IMR-90 (cell line): Measurements from ENCODE around the gene MXD4. TPM values are rescaled to one million over a fixed set of nuclear protein-coding genes. Genes with fewer than 3 reads are reported as not detected.

Source experiments
- ATAC-seq: fragments of 200-7000 bp; cut with Tn5 transposase; 2 replicates; pipeline ENCODE4 v1.9.1; 2020; ENCODE audit warnings: low read depth, mild to moderate bottlenecking, moderate library complexity
- BruUV-seq: library from RNA; stranded (reverse); fragments of 400-500 nt; replicated peaks from 2 replicates; lab custom pipeline; 2021; lab: Mats Ljungman, UMichigan
- CTCF ChIA-PET: fragments of 300-600 bp; formaldehyde crosslinking; extraction: SDS; loops from one replicate; lab custom pipeline; 2021; ENCODE audit warnings: antibody characterized with exemption; lab: Yijun Ruan, JAX
- POLR2A ChIA-PET: fragments of 300-600 bp; sonication (Branson Sonifier 250); formaldehyde crosslinking; loops from one replicate; lab custom pipeline; 2022; ENCODE audit warnings: antibody characterized with exemption; ENCODE audit not compliant: unreplicated experiment; lab: Charles Lee
- DNase-seq: peaks from one replicate; pipeline ENCODE4 v3.0.0; 2013
- H2AFZ ChIP-seq: replicated peaks from 2 replicates; pipeline ENCODE3; 2013; ENCODE audit warnings: low read length, mild to moderate bottlenecking; ENCODE audit not compliant: poor library complexity
- H2AK5ac ChIP-seq: 2 replicates; pipeline ENCODE4 v1.6.1; 2013; ENCODE audit warnings: low read depth, low read length, inconsistent platforms
- H2AK9ac ChIP-seq: replicated peaks from 2 replicates; pipeline ENCODE3; 2013; ENCODE audit warnings: mild to moderate bottlenecking, low read depth, low read length, moderate library complexity; ENCODE audit not compliant: poor library complexity
- H2BK120ac ChIP-seq: 2 replicates; pipeline ENCODE4 v1.6.1; 2013; ENCODE audit warnings: low read depth, low read length, inconsistent platforms
- H2BK15ac ChIP-seq: 3 replicates; pipeline ENCODE4 v1.6.1; 2013; ENCODE audit warnings: low read depth, low read length, inconsistent platforms
- H2BK20ac ChIP-seq: 2 replicates; pipeline ENCODE4 v1.6.1; 2013; ENCODE audit warnings: low read depth, mild to moderate bottlenecking, inconsistent platforms, low read length, moderate library complexity
- H2BK5ac ChIP-seq: 2 replicates; pipeline ENCODE4 v1.6.1; 2013; ENCODE audit warnings: mild to moderate bottlenecking, low read depth, low read length, inconsistent platforms; ENCODE audit not compliant: poor library complexity, severe bottlenecking
- H3K14ac ChIP-seq: replicated peaks from 2 replicates; pipeline ENCODE4 v1.6.1; 2013; ENCODE audit warnings: low read depth, low read length, inconsistent platforms
- H3K18ac ChIP-seq: 2 replicates; pipeline ENCODE4 v1.6.1; 2013; ENCODE audit warnings: low read depth, low read length, control low read depth
- H3K23ac ChIP-seq: 2 replicates; pipeline ENCODE4 v1.6.1; 2013; ENCODE audit warnings: low read depth, low read length, inconsistent platforms
- H3K27ac ChIP-seq: 2 replicates; pipeline ENCODE4 v1.5.1; 2013; ENCODE audit warnings: mild to moderate bottlenecking, control low read depth, low read length; ENCODE audit not compliant: insufficient read depth
- H3K27me3 ChIP-seq: 2 replicates; pipeline ENCODE4 v1.6.1; 2013; ENCODE audit warnings: low read length; ENCODE audit not compliant: control insufficient read depth, insufficient read depth
- H3K36me3 ChIP-seq: 2 replicates; pipeline ENCODE4 v1.6.1; 2013; ENCODE audit warnings: low read length, mixed read lengths; ENCODE audit not compliant: control insufficient read depth, insufficient read depth
- H3K4ac ChIP-seq: 2 replicates; pipeline ENCODE4 v1.6.1; 2013; ENCODE audit warnings: low read depth, low read length, inconsistent platforms
- H3K4me1 ChIP-seq: 2 replicates; pipeline ENCODE4 v1.6.1; 2013; ENCODE audit warnings: low read length, mixed read lengths; ENCODE audit not compliant: control insufficient read depth, insufficient read depth
- H3K4me2 ChIP-seq: 2 replicates; pipeline ENCODE4 v1.6.1; 2013; ENCODE audit warnings: low read depth, mild to moderate bottlenecking, control low read depth, low read length, moderate library complexity
- H3K4me3 ChIP-seq: 2 replicates; pipeline ENCODE4 v1.5.1; 2013; ENCODE audit warnings: low read depth, mild to moderate bottlenecking, control low read depth, low read length, moderate library complexity; ENCODE audit not compliant: insufficient read depth
- H3K56ac ChIP-seq: 2 replicates; pipeline ENCODE4 v1.6.1; 2013; ENCODE audit warnings: low read length, inconsistent platforms; ENCODE audit not compliant: insufficient read depth; ENCODE audit errors: extremely low read depth
- H3K79me1 ChIP-seq, 2 experiments: 2 replicates each; pipeline ENCODE4 v1.6.1; 2013; ENCODE audit warnings: low read length in 2 of 2, inconsistent platforms in 1 of 2, low read depth in 1 of 2
- H3K9ac ChIP-seq: 2 replicates; pipeline ENCODE4 v1.6.1; 2013; ENCODE audit warnings: low read depth, low read length, control low read depth
- H3K9me1 ChIP-seq: 2 replicates; pipeline ENCODE4 v1.6.1; 2013; ENCODE audit warnings: low read length, inconsistent platforms; ENCODE audit not compliant: insufficient read depth
- H3K9me3 ChIP-seq: 2 replicates; pipeline ENCODE4 v1.6.1; 2013; ENCODE audit warnings: low read length; ENCODE audit not compliant: control insufficient read depth, insufficient read depth
- H4K20me1 ChIP-seq: 2 replicates; pipeline ENCODE4 v1.6.1; 2013; ENCODE audit warnings: low read length, inconsistent platforms; ENCODE audit not compliant: insufficient read depth
- H4K5ac ChIP-seq: 2 replicates; pipeline ENCODE4 v1.6.1; 2013; ENCODE audit warnings: mild to moderate bottlenecking, low read depth, low read length, control low read depth
- H4K8ac ChIP-seq, 2 experiments: 2 replicates each; pipeline ENCODE4 v1.6.1; 2013; ENCODE audit warnings: low read depth in 2 of 2, low read length in 2 of 2, control low read depth in 1 of 2, inconsistent platforms in 1 of 2
- H4K91ac ChIP-seq: 2 replicates; pipeline ENCODE4 v1.6.1; 2013; ENCODE audit warnings: low read depth, low read length, inconsistent platforms; ENCODE audit not compliant: insufficient read depth
- BHLHE40 ChIP-seq: fragments of 150-350 bp; IDR thresholded peaks from 2 replicates; pipeline ENCODE4 v1.6.1; 2016; ENCODE audit warnings: mild to moderate bottlenecking, low read depth, low read length
- CHD1 ChIP-seq: IDR thresholded peaks from 2 replicates; pipeline ENCODE4 v1.6.1; 2012; ENCODE audit warnings: low read depth, low read length, improper control_type of control experiment
- MAFK ChIP-seq: IDR thresholded peaks from 2 replicates; pipeline ENCODE4 v1.6.1; 2012; ENCODE audit warnings: low read depth, low read length, improper control_type of control experiment
- MAZ ChIP-seq: IDR thresholded peaks from 2 replicates; pipeline ENCODE4 v1.6.1; 2012; ENCODE audit warnings: low read depth, mild to moderate bottlenecking, low read length, improper control_type of control experiment, moderate library complexity, borderline replicate concordance
- NFE2L2 ChIP-seq: fragments of 150-350 bp; IDR thresholded peaks from 2 replicates; pipeline ENCODE4 v1.6.1; 2016; ENCODE audit warnings: low read depth, mild to moderate bottlenecking, low read length
- POLR2A ChIP-seq: IDR thresholded peaks from 2 replicates; pipeline ENCODE4 v1.6.1; 2012; ENCODE audit warnings: mild to moderate bottlenecking, low read depth, low read length
- RAD21 ChIP-seq: IDR thresholded peaks from 2 replicates; pipeline ENCODE4 v1.6.1; 2012; ENCODE audit warnings: low read length, improper control_type of control experiment
- RCOR1 ChIP-seq: IDR thresholded peaks from 2 replicates; pipeline ENCODE4 v1.6.1; 2012; ENCODE audit warnings: mild to moderate bottlenecking, low read length, improper control_type of control experiment; ENCODE audit not compliant: insufficient replicate concordance
- RFX5 ChIP-seq: IDR thresholded peaks from 2 replicates; pipeline ENCODE4 v1.8.0; 2012; ENCODE audit warnings: low read depth, mild to moderate bottlenecking, low read length, moderate library complexity
- SMC3 ChIP-seq: fragments of 150-350 bp; IDR thresholded peaks from 2 replicates; pipeline ENCODE4 v1.6.1; 2016; ENCODE audit warnings: low read depth, mild to moderate bottlenecking, antibody characterized with exemption, low read length, moderate library complexity
- WGBS, 2 experiments: methylation state at CpG; one replicate each; pipeline versions ENCODE4 v1.1.5 to v1.1.7; 2013; ENCODE audit warnings: missing lambda C conversion rate in 2 of 2; ENCODE audit not compliant: insufficient read length in 1 of 2; ENCODE audit errors: extremely low coverage in 2 of 2; 5-methylcytosine and 5-hydroxymethylcytosine counted together
- dilution Hi-C: fragments of 300-500 bp; cut with HindIII; formaldehyde crosslinking; loops from one replicate; pipeline ENCODE4 v1.14.3; 2018; ENCODE audit warnings: low sequenced_read_pairs; ENCODE audit not compliant: unreplicated experiment
- in situ Hi-C: fragments of 300-500 bp; cut with MboI; formaldehyde crosslinking; loops from 3 replicates; pipeline ENCODE4 v1.14.3; 2019; ENCODE audit warnings: low sequenced_read_pairs, inconsistent platforms, mixed read lengths
- intact Hi-C: fragments of 100-400 bp; cut with micrococcal nuclease; formaldehyde crosslinking; loops from 2 replicates; pipeline ENCODE4 v1.10.0; 2022
- polyA plus RNA-seq, 3 experiments: library from polyadenylated mRNA; depleted of rRNA; stranded (reverse); fragments of >200 nt; gene quantifications; 2 replicates each; pipeline ENCODE4 v1.2.3, GENCODE V29; 2012; ENCODE audit warnings: low replicate concordance in 1 of 3
- total RNA-seq: library from RNA; depleted of rRNA; stranded (reverse); fragments of >200 nt; gene quantifications from 2 replicates; pipeline ENCODE4 v1.2.3, GENCODE V29; 2012

MXD4 gene
- total and polyA plus RNA-seq, 2 of the 4 experiments (the other 2 are of a cell fraction) = 22.8 to 54.4 TPM

GRCh38 chr4:2260344-2261109 lies 1.4 kb downstream of the MXD4 start:
- Histone ChIP-seq H3K4ac (peak overlapping the region; percentile 85), H3K18ac (no peak overlapping the region; the same call in 1 of the 2 replicates), H3K4me1 (peaks cover 6% of the 10 kb centered on the region; the same call in 1 of the 2 replicates), H3K27ac (peak overlapping the region; percentile 89), H3K79me1 (peaks cover 28 to 47% of the 10 kb centered on the region in 2 experiments), H4K5ac (peak overlapping the region; percentile 76), H2AK5ac (peak overlapping the region; percentile 54), H2BK5ac (no peak overlapping the region), H4K20me1 (peaks cover 45% of the 10 kb centered on the region), H4K8ac (peak overlapping the region; percentile 65 to 75; a peak in 3 of 4 replicates), H3K9me1 (peaks cover 4% of the 10 kb centered on the region; the same call in 1 of the 2 replicates), H2BK20ac (no peak overlapping the region), H3K14ac (peak overlapping the region; percentile 85), H3K36me3 (peaks cover 29% of the 10 kb centered on the region; the same call in 1 of the 2 replicates), H3K4me3 (peak overlapping the region; percentile 97), H2BK15ac (no peak overlapping the region), H4K91ac (peak overlapping the region; percentile 56), H3K9me3 (no peaks in the 10 kb centered on the region), H3K56ac (peak overlapping the region; percentile 38; the same call in 1 of the 2 replicates), H3K4me2 (peak overlapping the region; percentile 83), H3K23ac (peak overlapping the region; percentile 75), H2BK120ac (peak overlapping the region; percentile 26; the same call in 1 of the 2 replicates), H2AFZ (peak overlapping the region; percentile 91), H3K9ac (peak overlapping the region; percentile 87), H3K27me3 (no peaks in the 10 kb centered on the region), H2AK9ac (peak overlapping the region; percentile 99)
- POLR2A ChIA-PET = no interaction called here
- DNase-seq = no peak
- intact Hi-C loops (loop anchor here (5.0 to 10.0 kb wide), 3 partner anchors 92 to 207 kb away; partner anchors contain the start of genes CFAP99, RNF4 and ZFYVE28), in situ Hi-C loops (no loop called here), dilution Hi-C loops (no loop called here)
- 56% methylated on average over 12 of the region's 23 CpGs; no CpG with 5 or more reads in 1 of the 2 experiments for WGBS, 2 experiments
- CTCF ChIA-PET = no interaction called here
- TF ChIP-seq CHD1 (no peak), RCOR1 (no peak), SMC3 (no peak), MAZ (no peak), RFX5 (no peak), RAD21 (no peak), BHLHE40 (no peak), MAFK (no peak), NFE2L2 (no peak), POLR2A (no peak)
- no peak for ATAC-seq
- BruUV-seq = no TSS peak
